ENCODE results near the gene DPYSL5. TPM values are rescaled to one million over a fixed set of nuclear protein-coding genes. Genes with fewer than 3 reads are reported as not detected.

The DPYSL5 gene
- total RNA-seq, 1 donor, result not detected

DNA sequence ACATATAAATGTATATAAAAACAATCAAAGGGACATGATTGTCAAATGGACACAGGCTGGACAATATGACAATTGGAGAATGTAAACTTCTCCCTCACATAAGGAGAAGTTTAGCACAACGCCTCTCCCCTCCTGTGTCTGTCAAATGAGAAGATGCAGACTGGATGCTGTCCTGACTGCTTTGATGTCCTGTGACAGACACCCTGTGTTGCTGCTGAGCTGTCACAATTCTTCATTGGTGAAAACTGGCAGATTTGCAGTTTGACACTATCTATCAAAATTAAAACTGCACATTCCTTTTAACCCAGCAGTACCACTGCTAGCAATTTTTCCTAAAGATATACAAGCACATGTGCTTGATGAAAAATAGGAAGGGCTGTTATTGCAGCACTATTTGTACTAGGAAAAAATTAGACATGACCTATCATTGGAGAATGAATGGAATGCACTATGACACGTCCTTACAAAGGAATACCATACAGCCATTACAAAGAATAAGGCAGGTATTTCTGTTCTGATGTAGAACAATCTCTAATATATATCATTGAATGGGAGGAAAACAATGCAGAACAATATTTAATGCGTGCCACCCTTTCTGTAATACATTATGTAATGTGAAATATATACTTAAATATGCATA is 12.4 kb downstream of the DPYSL5 start:
- H3K4me3 ChIP-seq (ENCODE audit: low read depth, low read length), result no peak overlapping the region
- no peak for DNase-seq (ENCODE audit: low read depth)
- TF ChIP-seq, protein P1, sequence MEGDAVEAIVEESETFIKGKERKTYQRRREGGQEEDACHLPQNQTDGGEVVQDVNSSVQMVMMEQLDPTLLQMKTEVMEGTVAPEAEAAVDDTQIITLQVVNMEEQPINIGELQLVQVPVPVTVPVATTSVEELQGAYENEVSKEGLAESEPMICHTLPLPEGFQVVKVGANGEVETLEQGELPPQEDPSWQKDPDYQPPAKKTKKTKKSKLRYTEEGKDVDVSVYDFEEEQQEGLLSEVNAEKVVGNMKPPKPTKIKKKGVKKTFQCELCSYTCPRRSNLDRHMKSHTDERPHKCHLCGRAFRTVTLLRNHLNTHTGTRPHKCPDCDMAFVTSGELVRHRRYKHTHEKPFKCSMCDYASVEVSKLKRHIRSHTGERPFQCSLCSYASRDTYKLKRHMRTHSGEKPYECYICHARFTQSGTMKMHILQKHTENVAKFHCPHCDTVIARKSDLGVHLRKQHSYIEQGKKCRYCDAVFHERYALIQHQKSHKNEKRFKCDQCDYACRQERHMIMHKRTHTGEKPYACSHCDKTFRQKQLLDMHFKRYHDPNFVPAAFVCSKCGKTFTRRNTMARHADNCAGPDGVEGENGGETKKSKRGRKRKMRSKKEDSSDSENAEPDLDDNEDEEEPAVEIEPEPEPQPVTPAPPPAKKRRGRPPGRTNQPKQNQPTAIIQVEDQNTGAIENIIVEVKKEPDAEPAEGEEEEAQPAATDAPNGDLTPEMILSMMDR (IDR thresholded peaks at IDR 0.05; ENCODE audit: insufficient read depth, low read depth, low read length), result no peak

DNA sequence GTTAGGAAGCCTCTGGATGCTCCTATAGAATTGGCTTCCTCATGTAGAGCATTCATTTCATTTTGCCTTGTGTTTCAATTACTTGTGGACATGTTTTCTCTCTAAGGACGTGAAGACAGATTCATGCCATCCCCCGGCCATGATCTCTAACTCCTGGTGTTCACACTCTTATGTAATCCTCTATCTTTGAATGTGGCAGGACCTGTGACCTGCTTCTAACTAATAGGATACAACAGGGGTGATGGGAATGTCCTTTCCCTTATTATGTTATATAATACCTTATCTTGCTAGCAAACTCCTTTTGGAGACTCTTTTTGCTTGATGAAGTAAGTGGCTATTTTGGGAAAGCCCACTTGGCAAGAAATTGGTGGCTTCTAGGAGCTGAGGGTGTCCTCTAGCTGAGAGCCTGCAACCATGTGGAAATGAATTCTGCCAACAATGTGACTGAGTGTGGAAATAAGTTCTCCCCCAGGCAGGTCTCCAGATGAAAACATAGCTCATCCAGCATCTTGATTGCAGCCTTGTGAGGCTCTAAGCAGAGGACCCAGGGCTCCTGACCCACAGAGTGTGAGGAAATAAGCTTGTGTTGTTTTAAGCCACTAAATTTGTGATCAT is 13.8 kb downstream of the DPYSL5 start:
- no peak overlapping the region for H3K4me3 ChIP-seq (ENCODE audit: low read depth, low read length)
- TF ChIP-seq, protein P1 (IDR thresholded peaks at IDR 0.05; ENCODE audit: insufficient read depth, low read depth, low read length), result no peak
- no peak for DNase-seq (ENCODE audit: low read depth)

DNA sequence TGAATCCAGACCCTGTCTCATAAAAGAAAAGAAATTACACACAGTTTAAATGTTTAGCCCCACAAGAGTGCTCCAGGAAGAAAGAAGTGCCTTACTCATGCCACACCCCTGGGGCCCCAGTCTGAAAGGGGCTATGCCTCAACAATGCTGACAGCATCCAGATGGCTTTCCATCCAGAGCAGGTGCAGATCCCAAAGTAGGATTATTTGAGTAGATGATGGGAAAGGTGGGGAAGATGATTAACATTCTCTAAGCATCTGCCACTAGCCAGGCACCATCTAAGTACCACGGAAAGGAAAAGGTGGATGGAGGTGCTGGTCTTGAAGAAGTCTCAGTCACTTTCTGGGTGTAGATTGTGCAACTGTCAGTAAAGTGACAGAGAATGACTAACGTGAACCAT is 16.3 kb downstream of the DPYSL5 start:
- H3K4me3 ChIP-seq (ENCODE audit: low read depth, low read length), result no peak overlapping the region
- TF ChIP-seq, protein P1 (IDR thresholded peaks at IDR 0.05; ENCODE audit: insufficient read depth, low read depth, low read length), result no peak
- no peak for DNase-seq (ENCODE audit: low read depth)

DNA sequence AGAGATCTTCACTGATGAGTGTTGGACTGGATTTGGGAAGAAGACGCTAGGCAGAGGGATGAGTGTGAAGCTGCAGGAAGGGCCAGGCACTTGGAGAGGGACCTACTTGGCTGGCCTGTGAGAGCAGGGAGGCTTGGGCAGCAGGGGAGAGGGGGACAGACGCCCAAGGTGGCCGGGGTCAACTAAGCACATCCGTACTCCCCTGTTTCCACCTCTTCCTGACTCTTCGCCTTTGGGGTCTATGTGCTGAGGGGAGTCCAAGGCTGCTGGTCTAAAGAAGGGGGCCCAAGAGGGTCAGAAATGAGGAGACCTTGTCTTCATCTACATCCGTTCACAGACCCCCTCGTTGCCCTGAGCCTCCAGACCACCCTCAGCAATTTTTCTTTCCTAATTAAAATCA is 16.7 kb downstream of the DPYSL5 start:
- TF ChIP-seq, protein P1 (IDR thresholded peaks at IDR 0.05; ENCODE audit: insufficient read depth, low read depth, low read length), result no peak
- H3K4me3 ChIP-seq (ENCODE audit: low read depth, low read length), result no peak overlapping the region
- DNase-seq (ENCODE audit: low read depth), result no peak

- no peak for DNase-seq (ENCODE audit: low read depth)
- TF ChIP-seq, protein P1 (IDR thresholded peaks at IDR 0.05; ENCODE audit: insufficient read depth, low read depth, low read length), result no peak
Measured at GRCh38 chr2:26870585-26871095, 22.7 kb downstream of the DPYSL5 start.

DNA sequence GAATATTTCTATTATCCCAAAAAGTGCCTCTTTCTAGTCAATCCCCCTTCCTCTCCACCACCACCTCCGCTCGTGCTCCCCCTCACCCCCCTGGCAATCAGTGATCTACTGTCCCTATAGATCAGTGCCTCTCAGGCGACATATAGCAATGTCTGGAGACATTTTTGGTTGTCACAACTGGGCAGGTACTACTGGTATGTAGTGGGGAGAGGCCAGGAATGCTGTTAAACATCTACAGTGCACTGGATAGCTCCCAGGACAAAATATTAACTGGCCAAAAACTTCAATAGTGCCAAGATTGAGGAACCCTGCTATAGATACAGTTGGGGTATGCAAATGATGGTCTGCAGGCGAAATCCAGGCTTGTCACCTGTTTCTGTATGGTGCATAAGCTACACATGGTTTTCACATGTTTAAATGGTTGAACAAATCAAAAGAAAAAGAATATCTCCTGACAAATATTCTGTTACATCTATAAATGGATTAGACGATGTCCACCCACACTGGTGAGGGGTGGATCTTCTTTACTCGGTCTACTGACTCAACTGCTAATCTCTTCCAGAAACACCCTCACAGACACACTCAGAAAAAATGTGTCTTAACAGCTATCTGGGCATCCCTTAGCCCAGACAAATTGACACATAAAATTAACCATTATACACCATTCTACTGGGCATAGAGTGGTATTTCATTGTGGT is 25.5 kb downstream of the DPYSL5 start:
- TF ChIP-seq, protein P1 (IDR thresholded peaks at IDR 0.05; ENCODE audit: insufficient read depth, low read depth, low read length), result no peak
- H3K4me3 ChIP-seq (ENCODE audit: low read depth, low read length), result no peak overlapping the region
- no peak for DNase-seq (ENCODE audit: low read depth)

More at GRCh38 chr2:26870585-26871095, 22.7 kb downstream of the DPYSL5 start:
- no peak overlapping the region for H3K4me3 ChIP-seq (ENCODE audit: low read depth, low read length)

All from fibroblast of villous mesenchyme (primary cell).